RPMI7951 (cell line): ENCODE data around the gene FKBP1C. TPM values are rescaled to one million over a fixed set of nuclear protein-coding genes. Genes with fewer than 3 reads are reported as not detected.

Experiments used
- DNase-seq: peaks from one replicate; pipeline ENCODE4 v3.0.0-alpha.2; 2012; ENCODE audit warnings: low read depth
- total RNA-seq: library from RNA; depleted of rRNA; stranded (reverse); fragments of >200 nt; shearing (Covaris generic); gene quantifications from 2 replicates; pipeline ENCODE4 v1.2.3, GENCODE V29; 2014; rRNA removed

FKBP1C gene
- total RNA-seq, 1 experiment from 2014 or later, result 3.2 TPM

GRCh38 chr6:63261820-63262219 lies 50.6 kb downstream of the FKBP1C start:
- no peak for DNase-seq

Other genes starting within 250 kb of the FKBP1C start
- not detected in 2 replicates for gene LGSN, start 108.5 kb downstream of the FKBP1C start, total RNA-seq